ENCODE results near the gene PIP5K1B.

- TF ChIP-seq EZH2 (IDR thresholded peaks at IDR 0.05; ENCODE audit: low read length, unreplicated experiment) (no peak), CTCF (conservative IDR thresholded peaks at IDR 0.05; ENCODE audit: low read depth, low read length) (no peak)
These were observed 304.7 kb downstream of the PIP5K1B start for GRCh38 chr9:69009708-69010107.

All from PC-3 (cell line).